Frontal cortex (tissue), 4 donors: Measurements from ENCODE around the gene KTN1. TPM values are rescaled to one million over a fixed set of nuclear protein-coding genes. Genes with fewer than 3 reads are reported as not detected.
A peak's percentile ranks its signal among the peaks of the same experiment; 100 is the strongest.

Experiments used
- DNase-seq, 2 donors: peaks; one replicate each; pipeline ENCODE4 v3.0.0; 2012; ENCODE audit warnings: low spot score in 2 of 2
- FAIRE-seq: peaks from 2 replicates; lab custom pipeline; 2012; peaks lifted over from hg19 to GRCh38; lab: Jason Lieb, UNC
- total RNA-seq: library from RNA; depleted of rRNA; stranded (reverse); fragments of >200 nt; gene quantifications from one replicate; pipeline ENCODE4 v1.2.3, GENCODE V29; 2014
- donor health status: control.
- donor health status: control.
- donor health status: control.

KTN1 gene, protein sequence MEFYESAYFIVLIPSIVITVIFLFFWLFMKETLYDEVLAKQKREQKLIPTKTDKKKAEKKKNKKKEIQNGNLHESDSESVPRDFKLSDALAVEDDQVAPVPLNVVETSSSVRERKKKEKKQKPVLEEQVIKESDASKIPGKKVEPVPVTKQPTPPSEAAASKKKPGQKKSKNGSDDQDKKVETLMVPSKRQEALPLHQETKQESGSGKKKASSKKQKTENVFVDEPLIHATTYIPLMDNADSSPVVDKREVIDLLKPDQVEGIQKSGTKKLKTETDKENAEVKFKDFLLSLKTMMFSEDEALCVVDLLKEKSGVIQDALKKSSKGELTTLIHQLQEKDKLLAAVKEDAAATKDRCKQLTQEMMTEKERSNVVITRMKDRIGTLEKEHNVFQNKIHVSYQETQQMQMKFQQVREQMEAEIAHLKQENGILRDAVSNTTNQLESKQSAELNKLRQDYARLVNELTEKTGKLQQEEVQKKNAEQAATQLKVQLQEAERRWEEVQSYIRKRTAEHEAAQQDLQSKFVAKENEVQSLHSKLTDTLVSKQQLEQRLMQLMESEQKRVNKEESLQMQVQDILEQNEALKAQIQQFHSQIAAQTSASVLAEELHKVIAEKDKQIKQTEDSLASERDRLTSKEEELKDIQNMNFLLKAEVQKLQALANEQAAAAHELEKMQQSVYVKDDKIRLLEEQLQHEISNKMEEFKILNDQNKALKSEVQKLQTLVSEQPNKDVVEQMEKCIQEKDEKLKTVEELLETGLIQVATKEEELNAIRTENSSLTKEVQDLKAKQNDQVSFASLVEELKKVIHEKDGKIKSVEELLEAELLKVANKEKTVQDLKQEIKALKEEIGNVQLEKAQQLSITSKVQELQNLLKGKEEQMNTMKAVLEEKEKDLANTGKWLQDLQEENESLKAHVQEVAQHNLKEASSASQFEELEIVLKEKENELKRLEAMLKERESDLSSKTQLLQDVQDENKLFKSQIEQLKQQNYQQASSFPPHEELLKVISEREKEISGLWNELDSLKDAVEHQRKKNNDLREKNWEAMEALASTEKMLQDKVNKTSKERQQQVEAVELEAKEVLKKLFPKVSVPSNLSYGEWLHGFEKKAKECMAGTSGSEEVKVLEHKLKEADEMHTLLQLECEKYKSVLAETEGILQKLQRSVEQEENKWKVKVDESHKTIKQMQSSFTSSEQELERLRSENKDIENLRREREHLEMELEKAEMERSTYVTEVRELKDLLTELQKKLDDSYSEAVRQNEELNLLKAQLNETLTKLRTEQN (N-terminal part only)
- 76.2 TPM for total RNA-seq

DNA sequence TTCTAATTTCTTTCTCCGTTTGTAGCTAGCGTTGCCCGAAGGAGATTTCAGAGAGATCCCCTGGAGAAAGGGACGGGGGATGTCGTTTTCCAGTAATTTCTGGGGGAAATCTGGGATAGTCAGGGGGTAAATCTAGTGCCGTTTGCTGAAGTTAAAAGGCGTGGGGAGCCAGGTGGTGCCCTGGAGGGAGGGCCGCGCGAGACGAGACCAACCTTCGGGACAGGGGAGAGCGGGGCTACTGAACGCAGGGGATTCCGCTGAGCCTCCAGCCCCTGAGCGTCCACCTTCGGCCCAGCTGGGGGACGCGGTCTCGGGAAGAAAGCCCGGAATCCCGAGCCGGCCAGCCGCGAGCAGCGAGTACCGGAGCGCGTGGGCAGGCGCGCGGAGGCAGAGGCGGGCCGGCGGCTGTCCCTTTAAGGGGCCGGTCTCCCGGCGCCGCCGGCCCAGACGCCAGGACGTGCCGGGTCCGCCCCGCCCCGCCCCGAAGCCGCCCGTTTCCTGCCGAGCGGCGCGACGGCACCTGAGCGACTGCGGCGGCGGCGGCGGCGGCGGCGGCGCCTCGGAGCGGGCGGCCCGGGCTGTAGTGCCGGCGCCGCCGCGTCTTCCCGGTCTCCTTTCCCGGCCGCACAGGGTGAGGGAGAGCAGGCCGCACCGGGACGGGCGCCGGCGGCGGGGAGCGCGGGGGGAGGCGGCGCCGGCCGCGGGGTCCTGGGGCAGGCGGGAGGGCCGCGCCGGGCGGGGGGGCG lies at the start of gene KTN1:
Gene KTN1, plus strand, starts transcription at position 484 of the 746 bp plus-strand sequence. CDS start 31,842 bp downstream, outside the sequence.
- FAIRE-seq (no peak), DNase-seq (peak; percentile 87 to 91)

GRCh38 chr14:55530464-55530863 lies 49.5 kb upstream of the KTN1 start:
- FAIRE-seq = no peak
- DNase-seq = no peak

- FAIRE-seq (no peak), DNase-seq (no peak)
These were observed 47.2 kb upstream of the KTN1 start for GRCh38 chr14:55532645-55533344.

GRCh38 chr14:55533960-55534359 lies 46.0 kb upstream of the KTN1 start:
- no peak for FAIRE-seq
- no peak for DNase-seq

GRCh38 chr14:55535516-55536203 lies 44.3 kb upstream of the KTN1 start:
- DNase-seq (no peak), FAIRE-seq (no peak)

DNA sequence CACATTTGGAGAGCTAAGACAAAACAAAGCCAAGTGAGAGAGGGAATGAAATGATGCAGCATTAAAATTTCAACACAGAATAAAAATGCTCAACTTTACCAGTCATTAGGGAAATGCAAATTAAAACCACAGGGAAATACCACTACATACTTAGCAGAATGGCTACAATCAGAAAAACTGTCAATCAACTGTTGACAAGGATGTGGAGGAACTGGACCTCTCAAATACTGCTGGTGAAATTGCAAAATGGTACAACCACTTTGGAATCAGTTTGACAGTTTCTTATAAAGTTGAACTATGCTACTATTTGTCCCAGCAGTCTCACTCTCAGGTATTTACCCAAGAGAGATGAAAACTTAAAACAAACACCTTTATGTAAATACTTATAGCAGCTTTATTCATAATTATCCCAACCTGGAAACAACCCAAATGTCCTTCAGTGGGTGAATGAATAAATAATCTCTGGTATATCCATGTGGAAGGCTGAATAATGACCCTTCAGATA lies 43.8 kb upstream of the KTN1 start:
- FAIRE-seq (no peak), DNase-seq (no peak)

DNA sequence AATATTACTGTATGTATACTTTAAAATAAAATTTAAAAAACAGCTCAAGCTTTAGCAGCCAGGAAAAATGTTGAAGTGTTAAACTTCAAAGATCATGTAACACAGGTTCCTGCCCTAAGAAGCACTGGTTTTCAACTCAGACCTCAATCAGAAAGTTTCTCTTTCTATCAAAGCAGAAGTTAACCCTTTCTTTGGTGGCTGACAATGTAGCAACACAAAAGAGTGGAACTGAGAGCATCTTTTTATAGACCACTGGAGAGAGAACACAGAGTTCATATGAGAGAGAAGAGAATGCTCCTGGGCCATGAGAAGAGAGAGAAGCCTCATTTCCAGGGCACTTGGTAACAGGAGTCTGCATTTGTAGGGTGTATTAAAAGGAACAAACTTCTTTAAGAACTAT lies 42.2 kb upstream of the KTN1 start:
- no peak for FAIRE-seq
- no peak for DNase-seq

DNA sequence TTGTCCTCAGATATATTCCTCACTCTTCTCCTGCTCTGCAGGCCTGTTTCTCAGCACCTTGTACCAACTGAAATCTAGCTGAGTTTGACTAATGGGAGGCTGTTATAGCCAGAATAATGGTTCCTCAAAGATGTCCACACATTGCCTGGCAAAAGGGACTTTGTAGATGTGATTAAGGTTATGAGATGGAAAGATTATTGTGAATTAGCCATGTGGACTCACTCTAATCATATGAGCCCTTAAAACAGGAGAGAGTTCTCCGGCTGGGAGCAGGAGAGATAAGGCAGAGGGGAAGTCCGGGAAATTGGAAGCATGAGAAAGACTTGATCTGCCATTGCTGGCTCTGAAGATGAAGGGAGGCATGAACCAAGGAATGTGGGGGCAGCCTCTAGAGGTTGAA lies 40.0 kb upstream of the KTN1 start:
- DNase-seq = no peak
- no peak for FAIRE-seq

DNA sequence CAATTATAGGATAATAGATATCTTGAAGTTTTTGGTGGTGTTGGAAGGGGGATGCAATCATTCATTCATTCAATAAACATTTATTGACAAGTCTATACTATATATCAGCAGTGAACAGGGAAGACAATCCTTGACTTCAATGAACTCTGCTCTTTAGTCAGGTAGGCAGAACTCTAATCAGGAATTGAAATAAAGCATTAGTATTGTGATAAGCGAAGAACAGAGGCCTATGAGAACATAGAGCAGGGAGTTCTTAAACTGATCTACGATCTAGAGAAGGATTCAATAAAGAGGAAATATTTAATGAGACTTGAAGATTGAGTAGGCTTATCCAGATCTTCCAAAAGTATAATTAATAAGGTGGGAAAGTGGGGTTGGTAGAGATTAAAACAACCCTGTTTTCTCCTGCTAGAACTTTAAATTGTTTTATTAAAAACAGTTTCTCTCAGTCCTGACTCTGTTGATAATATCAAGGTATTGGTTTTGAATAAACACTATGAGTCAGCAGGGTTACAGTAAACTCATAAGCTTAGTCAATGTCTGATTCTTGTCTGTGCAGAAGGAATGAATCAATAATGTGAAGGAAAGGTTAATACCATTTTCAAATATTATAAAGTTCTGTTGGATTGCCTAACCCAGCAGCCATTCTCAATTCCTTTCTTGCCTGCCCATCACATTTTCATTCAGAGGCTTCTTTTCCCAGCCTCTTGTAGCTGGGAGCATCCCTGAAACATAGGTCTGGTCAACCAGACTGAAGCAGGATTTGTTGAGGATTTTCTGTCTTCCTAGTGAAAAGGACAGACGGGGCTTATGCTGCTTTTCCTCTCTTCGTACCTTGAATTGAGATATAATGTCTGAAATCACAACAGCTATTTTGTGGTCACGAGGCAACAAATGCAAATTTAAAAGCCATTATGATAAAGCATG lies 38.9 kb upstream of the KTN1 start:
- DNase-seq (no peak), FAIRE-seq (no peak)

GRCh38 chr14:55545779-55546178 lies 34.2 kb upstream of the KTN1 start:
- DNase-seq (no peak), FAIRE-seq (no peak)

- FAIRE-seq (no peak), DNase-seq (no peak)
These were observed 33.7 kb upstream of the KTN1 start for GRCh38 chr14:55546212-55546874.

DNA sequence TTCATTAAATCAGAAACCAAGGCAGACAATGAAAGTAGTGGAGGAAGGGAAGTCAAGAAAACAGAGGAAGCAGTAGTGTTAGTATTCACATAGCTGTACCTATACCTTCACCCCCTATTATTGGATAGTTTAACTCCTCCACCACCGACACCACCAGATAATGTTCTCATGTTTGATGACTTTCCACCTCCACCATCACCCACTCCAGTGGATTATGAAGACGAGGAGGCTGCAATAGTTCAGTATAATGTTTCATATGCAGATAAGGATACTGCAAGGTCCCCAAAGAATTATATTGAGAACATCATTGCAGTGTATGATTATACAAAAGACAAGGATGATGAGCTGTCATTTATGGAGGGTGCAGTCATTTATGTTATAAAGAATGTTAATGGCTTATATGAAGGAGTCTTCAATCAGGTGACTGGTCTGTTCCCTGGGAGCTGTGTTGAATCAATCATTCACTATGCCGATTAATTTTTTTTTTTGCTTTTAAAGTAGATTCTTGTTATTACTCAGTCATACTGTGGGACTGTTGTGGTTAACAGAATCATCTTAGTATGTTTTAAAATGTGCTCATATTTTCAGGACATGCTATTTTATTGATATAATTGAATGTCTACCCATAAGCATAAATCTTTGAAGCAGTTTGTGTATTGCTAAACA lies 32.2 kb upstream of the KTN1 start:
- no peak for DNase-seq
- no peak for FAIRE-seq

- DNase-seq (no peak), FAIRE-seq (no peak)
These were observed 26.2 kb upstream of the KTN1 start for GRCh38 chr14:55553791-55554190.

DNA sequence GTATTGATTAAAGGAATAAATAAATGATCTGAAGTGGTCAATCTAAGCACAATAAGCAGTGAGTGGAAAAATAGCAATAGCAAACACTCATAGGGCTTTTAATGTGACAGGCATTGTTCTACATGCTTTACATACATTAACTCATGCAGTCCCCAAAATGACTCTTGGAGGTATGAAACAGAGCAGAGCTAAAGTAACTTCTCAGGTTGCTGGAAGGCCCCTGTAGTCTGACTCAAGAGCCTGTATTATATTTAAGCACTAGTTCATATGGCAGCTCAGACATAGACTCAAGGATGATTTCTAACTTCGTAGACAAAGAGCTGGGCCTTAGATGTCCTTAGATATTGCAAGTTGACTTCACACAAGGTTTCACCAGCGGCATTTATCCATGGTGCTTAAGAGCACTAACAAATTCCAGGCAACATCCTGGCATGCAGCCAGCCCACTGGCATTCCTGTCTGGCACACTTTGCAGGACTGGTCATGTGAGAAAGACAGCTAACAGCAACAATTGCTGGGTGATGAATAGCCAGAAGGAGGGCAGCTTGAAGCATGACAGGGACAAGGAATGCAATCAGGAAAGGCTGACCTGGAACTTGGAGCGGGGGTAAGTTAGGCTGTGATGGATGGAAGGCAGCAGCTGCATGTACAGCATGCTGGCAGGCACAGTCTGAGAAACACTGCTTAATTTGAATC lies 22.9 kb upstream of the KTN1 start:
- no peak for FAIRE-seq
- peak in 1 of 2 donors; percentile 16 for DNase-seq

- DNase-seq = no peak
- no peak for FAIRE-seq
These were observed 17.9 kb upstream of the KTN1 start for GRCh38 chr14:55562135-55562534.
